Activated CD4-positive, alpha-beta memory T cell treated with anti-CD3 and anti-CD28 coated beads for 36 hours (primary cell): ENCODE data around the gene KCTD5. TPM values are rescaled to one million over a fixed set of nuclear protein-coding genes. Genes with fewer than 3 reads are reported as not detected.
"Not testable (repeated sequence)": the region's sequence is repeated elsewhere in the genome, so short reads cannot be mapped to it uniquely, and the experiment has no call there.

Experiments
- CTCF ChIA-PET: fragments of 350-600 bp; sonication (Branson Sonifier 250); formaldehyde crosslinking; loops from one replicate; lab custom pipeline; 2021; ENCODE audit warnings: antibody characterized with exemption, inconsistent platforms; lab: Charles Lee
- POLR2A ChIA-PET: fragments of 350-600 bp; sonication (Branson Sonifier 250); formaldehyde crosslinking; loops from one replicate; lab custom pipeline; 2021; ENCODE audit warnings: antibody characterized with exemption; lab: Charles Lee
- DNase-seq: peaks from one replicate; pipeline ENCODE4 v3.0.0-alpha.2; 2020
- H3K27ac Mint-ChIP-seq: one replicate; pipeline ENCODE4 v1.8.0; 2021; ENCODE audit warnings: mixed read lengths
- H3K27me3 Mint-ChIP-seq: one replicate; pipeline ENCODE4 v1.8.0; 2021; ENCODE audit warnings: mixed read lengths
- H3K36me3 Mint-ChIP-seq: one replicate; pipeline ENCODE4 v1.8.0; 2021; ENCODE audit warnings: mixed read lengths
- H3K4me1 Mint-ChIP-seq: one replicate; pipeline ENCODE4 v1.8.0; 2021; ENCODE audit warnings: low read depth, mixed read lengths
- H3K4me3 Mint-ChIP-seq: one replicate; pipeline ENCODE4 v1.8.0; 2021; ENCODE audit warnings: mild to moderate bottlenecking, mixed read lengths
- H3K9me3 Mint-ChIP-seq: one replicate; pipeline ENCODE4 v1.8.0; 2021; ENCODE audit warnings: mixed read lengths
- intact Hi-C: fragments of 100-400 bp; cut with micrococcal nuclease; formaldehyde crosslinking; loops from one replicate; pipeline ENCODE4 v1.15.1; 2023
- total RNA-seq, 2 experiments: library from RNA; stranded (reverse); gene quantifications; one replicate each; pipeline ENCODE4 v1.2.3, GENCODE V29; 2021

KCTD5 gene
- total RNA-seq, 2 experiments from 2014 or later, result 61.8 to 62.7 TPM

- intact Hi-C loops, result no loop called here
- CTCF ChIA-PET, result no interaction called here
- H3K27me3 Mint-ChIP-seq, result no peaks in the 10 kb centered on the region
- H3K36me3 Mint-ChIP-seq, result peaks cover 8% of the 10 kb centered on the region
- POLR2A ChIA-PET, result no interaction called here
- H3K27ac Mint-ChIP-seq, result no peak overlapping the region
- H3K9me3 Mint-ChIP-seq, result no peaks in the 10 kb centered on the region
- H3K4me1 Mint-ChIP-seq, result peaks cover 18% of the 10 kb centered on the region
- no peak for DNase-seq
- no peak overlapping the region for H3K4me3 Mint-ChIP-seq
Measured at GRCh38 chr16:2689968-2690801, 7.9 kb downstream of the KCTD5 start.

- ChIA-PET CTCF (interaction anchor here (0.7 kb wide), 1 partner anchor 8 kb away, joined by 3 read pairs; the partner anchor contains the start of gene KCTD5), POLR2A (no interaction called here)
- no peak for DNase-seq
- Mint-ChIP-seq H3K36me3 (peaks cover 8% of the 10 kb centered on the region), H3K9me3 (no peaks in the 10 kb centered on the region), H3K4me3 (no peak overlapping the region), H3K27ac (no peak overlapping the region), H3K27me3 (no peaks in the 10 kb centered on the region), H3K4me1 (peaks cover 16% of the 10 kb centered on the region)
- intact Hi-C loops, result no loop called here
Measured at GRCh38 chr16:2690852-2691251, 8.5 kb downstream of the KCTD5 start.

- H3K27me3 Mint-ChIP-seq, result no peaks in the 10 kb centered on the region
- CTCF ChIA-PET, result interaction anchor here (0.6 to 0.7 kb wide), 2 partner anchors 9 to 248 kb away, joined by 3 read pairs; partner anchors contain the start of gene KCTD5
Measured at GRCh38 chr16:2691491-2692248, 9.3 kb downstream of the KCTD5 start.

GRCh38 chr16:2692251-2692947 lies 10.1 kb downstream of the KCTD5 start:
- H3K4me1 Mint-ChIP-seq, result peaks cover 11% of the 10 kb centered on the region
- no peak overlapping the region for H3K4me3 Mint-ChIP-seq
- no peaks in the 10 kb centered on the region for H3K9me3 Mint-ChIP-seq
- intact Hi-C loops, result no loop called here
- no peak for DNase-seq
- POLR2A ChIA-PET, result interaction anchor here (0.9 kb wide), 1 partner anchor 10 kb away, joined by 3 read pairs; the partner anchor contains the start of gene KCTD5
- no peak overlapping the region for H3K27ac Mint-ChIP-seq
- peaks cover 11% of the 10 kb centered on the region for H3K36me3 Mint-ChIP-seq
- CTCF ChIA-PET, result interaction anchor here (0.6 kb wide), 1 partner anchor 247 kb away, joined by 3 read pairs; no protein-coding TSS in a partner anchor
- H3K27me3 Mint-ChIP-seq, result no peaks in the 10 kb centered on the region

More at GRCh38 chr16:2691491-2692248, 9.3 kb downstream of the KCTD5 start:
- H3K4me1 Mint-ChIP-seq, result peaks cover 15% of the 10 kb centered on the region
- peaks cover 9% of the 10 kb centered on the region for H3K36me3 Mint-ChIP-seq
- DNase-seq, result no peak
- no peaks in the 10 kb centered on the region for H3K9me3 Mint-ChIP-seq
- no peak overlapping the region for H3K27ac Mint-ChIP-seq
- intact Hi-C loops, result no loop called here
- H3K4me3 Mint-ChIP-seq, result no peak overlapping the region
- POLR2A ChIA-PET, result no interaction called here

GRCh38 chr16:2692948-2693651 lies 10.8 kb downstream of the KCTD5 start:
- CTCF ChIA-PET, result no interaction called here
- Mint-ChIP-seq H3K4me1 (peaks cover 5% of the 10 kb centered on the region), H3K9me3 (no peaks in the 10 kb centered on the region), H3K4me3 (no peak overlapping the region), H3K27ac (no peak overlapping the region), H3K36me3 (peaks cover 14% of the 10 kb centered on the region), H3K27me3 (no peaks in the 10 kb centered on the region)
- POLR2A ChIA-PET, result interaction anchor here (0.9 kb wide), 1 partner anchor 10 kb away, joined by 3 read pairs; the partner anchor contains the start of gene KCTD5
- no peak for DNase-seq
- intact Hi-C loops, result no loop called here

GRCh38 chr16:2696601-2697250 lies 14.4 kb downstream of the KCTD5 start:
- H3K4me3 Mint-ChIP-seq, H3K4me1 Mint-ChIP-seq, CTCF ChIA-PET, intact Hi-C loops, DNase-seq, H3K27me3 Mint-ChIP-seq, H3K9me3 Mint-ChIP-seq, H3K27ac Mint-ChIP-seq, POLR2A ChIA-PET: not testable (repeated sequence)
- H3K36me3 Mint-ChIP-seq, result peaks cover 14% of the 10 kb centered on the region

GRCh38 chr16:2697401-2697948 lies 15.2 kb downstream of the KCTD5 start:
- Mint-ChIP-seq H3K4me1 (peaks cover 3% of the 10 kb centered on the region), H3K9me3 (no peaks in the 10 kb centered on the region), H3K27me3 (no peaks in the 10 kb centered on the region), H3K4me3 (no peak overlapping the region), H3K27ac (no peak overlapping the region), H3K36me3 (peaks cover 20% of the 10 kb centered on the region)
- intact Hi-C loops, result no loop called here
- ChIA-PET CTCF (no interaction called here), POLR2A (no interaction called here)
- DNase-seq, result no peak

- Mint-ChIP-seq H3K27me3 (no peaks in the 10 kb centered on the region), H3K36me3 (peaks cover 21% of the 10 kb centered on the region)
- POLR2A ChIA-PET, result interaction anchor here (0.6 kb wide), 1 partner anchor 1082 kb away, joined by 3 read pairs; no protein-coding TSS in a partner anchor
Measured at GRCh38 chr16:2698103-2698870, 16.0 kb downstream of the KCTD5 start.

GRCh38 chr16:2698965-2699750 lies 16.8 kb downstream of the KCTD5 start:
- Mint-ChIP-seq H3K9me3 (no peaks in the 10 kb centered on the region), H3K27me3 (no peaks in the 10 kb centered on the region), H3K4me1 (peaks cover 3% of the 10 kb centered on the region), H3K4me3 (no peak overlapping the region), H3K36me3 (peaks cover 21% of the 10 kb centered on the region), H3K27ac (no peak overlapping the region)
- POLR2A ChIA-PET, result interaction anchor here (0.6 kb wide), 1 partner anchor 1083 kb away, joined by 3 read pairs; no protein-coding TSS in a partner anchor
- intact Hi-C loops, result no loop called here
- CTCF ChIA-PET, result no interaction called here
- no peak for DNase-seq

More at GRCh38 chr16:2698103-2698870, 16.0 kb downstream of the KCTD5 start:
- Mint-ChIP-seq H3K9me3 (no peaks in the 10 kb centered on the region), H3K27ac (no peak overlapping the region), H3K4me1 (peaks cover 3% of the 10 kb centered on the region), H3K4me3 (no peak overlapping the region)
- intact Hi-C loops, result no loop called here
- no peak for DNase-seq
- CTCF ChIA-PET, result no interaction called here
